ENCODE results near the gene PKP1.

PKP1 gene

GRCh38 chr1:201276891-201277290 lies 6.4 kb upstream of the PKP1 start:
- Histone ChIP-seq H3K18ac (ENCODE audit: low read depth in 1 of 2, low read length in 2 of 2) (no peak overlapping the region), H3K4ac (ENCODE audit: low read depth in 1 of 2, low read length in 2 of 2) (no peak overlapping the region), H3K36me3 (ENCODE audit: control insufficient read depth in 1 of 2, insufficient read depth in 2 of 2, low read depth in 1 of 2, low read length in 2 of 2) (no peaks in the 10 kb centered on the region), H3K4me3 (ENCODE audit: insufficient read depth in 1 of 2, low read depth in 1 of 2, low read length in 2 of 2) (no peak overlapping the region), H3K14ac (ENCODE audit: low read length in 2 of 2) (no peak overlapping the region), H2AFZ (ENCODE audit: low read depth, low read length) (no peak overlapping the region), H2BK120ac (ENCODE audit: low read depth, low read length) (no peak overlapping the region), H3K4me2 (ENCODE audit: low read length, poor library complexity, severe bottlenecking) (no peak overlapping the region), H2BK5ac (ENCODE audit: low read depth, low read length, poor library complexity, severe bottlenecking) (no peak overlapping the region), H3K27ac (ENCODE audit: low read length, poor library complexity, severe bottlenecking) (no peak overlapping the region), H2BK15ac (ENCODE audit: low read depth, poor library complexity, severe bottlenecking) (no peak overlapping the region), H3K27me3 (ENCODE audit: control insufficient read depth in 1 of 2, insufficient read depth in 1 of 2, low read length in 2 of 2) (peaks cover 6 to 22% of the 10 kb centered on the region in 2 experiments), H2BK12ac (ENCODE audit: low read length in 2 of 2) (no peak overlapping the region), H3K23ac (ENCODE audit: low read length in 2 of 2) (no peak overlapping the region), H4K8ac (ENCODE audit: low read length) (no peak overlapping the region), H4K91ac (ENCODE audit: low read length) (no peak overlapping the region), H3K4me1 (ENCODE audit: control insufficient read depth, insufficient read depth, low read depth, low read length) (peaks cover 9% of the 10 kb centered on the region), H2AK5ac (ENCODE audit: low read length, severe bottlenecking) (no peak overlapping the region), H3K9ac (ENCODE audit: low read length) (no peak overlapping the region), H3K79me1 (replicated peaks; ENCODE audit: low read length, poor library complexity, severe bottlenecking) (no peaks in the 10 kb centered on the region), H3K9me3 (ENCODE audit: control insufficient read depth, low read length) (no peaks in the 10 kb centered on the region)
- 33% methylated on average over 4 of the region's 6 CpGs for WGBS
- no peak for DNase-seq

DNA sequence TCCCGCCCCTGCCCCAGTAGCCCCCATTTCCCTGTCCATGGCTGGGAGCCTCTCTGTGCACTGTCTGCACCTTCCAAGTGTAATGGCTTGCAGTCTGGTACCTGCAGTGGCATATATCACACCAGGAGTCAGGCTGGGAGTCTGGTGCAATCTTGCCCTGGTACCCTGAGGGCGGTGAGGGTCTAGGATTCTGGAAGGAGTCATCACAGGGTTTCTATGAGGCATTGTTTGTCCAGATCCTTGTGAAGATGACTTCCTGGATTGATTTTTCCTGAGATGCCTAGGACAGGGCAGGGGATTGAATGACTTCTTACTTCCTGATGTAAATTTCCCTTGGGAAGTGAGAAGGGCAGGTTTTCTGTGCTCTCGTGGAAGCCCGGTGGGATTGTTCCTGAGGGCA lies 5.9 kb upstream of the PKP1 start:
- Histone ChIP-seq H3K27me3 (ENCODE audit: control insufficient read depth in 1 of 2, insufficient read depth in 1 of 2, low read length in 2 of 2) (peaks cover 6 to 27% of the 10 kb centered on the region in 2 experiments), H2AFZ (ENCODE audit: low read depth, low read length) (no peak overlapping the region), H2BK120ac (ENCODE audit: low read depth, low read length) (no peak overlapping the region), H3K79me1 (replicated peaks; ENCODE audit: low read length, poor library complexity, severe bottlenecking) (no peaks in the 10 kb centered on the region), H3K36me3 (ENCODE audit: control insufficient read depth in 1 of 2, insufficient read depth in 2 of 2, low read depth in 1 of 2, low read length in 2 of 2) (no peaks in the 10 kb centered on the region), H3K4me1 (ENCODE audit: control insufficient read depth, insufficient read depth, low read depth, low read length) (peaks cover 9% of the 10 kb centered on the region), H2BK12ac (ENCODE audit: low read length in 2 of 2) (no peak overlapping the region), H2AK5ac (ENCODE audit: low read length, severe bottlenecking) (no peak overlapping the region), H3K23ac (ENCODE audit: low read length in 2 of 2) (no peak overlapping the region), H4K8ac (ENCODE audit: low read length) (no peak overlapping the region), H3K4me2 (ENCODE audit: low read length, poor library complexity, severe bottlenecking) (no peak overlapping the region), H3K4ac (ENCODE audit: low read depth in 1 of 2, low read length in 2 of 2) (no peak overlapping the region), H3K14ac (ENCODE audit: low read length in 2 of 2) (no peak overlapping the region), H3K18ac (ENCODE audit: low read depth in 1 of 2, low read length in 2 of 2) (no peak overlapping the region), H3K9me3 (ENCODE audit: control insufficient read depth, low read length) (no peaks in the 10 kb centered on the region), H3K4me3 (ENCODE audit: insufficient read depth in 1 of 2, low read depth in 1 of 2, low read length in 2 of 2) (no peak overlapping the region), H3K9ac (ENCODE audit: low read length) (no peak overlapping the region), H2BK5ac (ENCODE audit: low read depth, low read length, poor library complexity, severe bottlenecking) (peak overlapping the region; percentile 14), H2BK15ac (ENCODE audit: low read depth, poor library complexity, severe bottlenecking) (no peak overlapping the region), H4K91ac (ENCODE audit: low read length) (no peak overlapping the region), H3K27ac (ENCODE audit: low read length, poor library complexity, severe bottlenecking) (no peak overlapping the region)
- 84% methylated on average over 4 of the region's 4 CpGs for WGBS
- no peak for DNase-seq

DNA sequence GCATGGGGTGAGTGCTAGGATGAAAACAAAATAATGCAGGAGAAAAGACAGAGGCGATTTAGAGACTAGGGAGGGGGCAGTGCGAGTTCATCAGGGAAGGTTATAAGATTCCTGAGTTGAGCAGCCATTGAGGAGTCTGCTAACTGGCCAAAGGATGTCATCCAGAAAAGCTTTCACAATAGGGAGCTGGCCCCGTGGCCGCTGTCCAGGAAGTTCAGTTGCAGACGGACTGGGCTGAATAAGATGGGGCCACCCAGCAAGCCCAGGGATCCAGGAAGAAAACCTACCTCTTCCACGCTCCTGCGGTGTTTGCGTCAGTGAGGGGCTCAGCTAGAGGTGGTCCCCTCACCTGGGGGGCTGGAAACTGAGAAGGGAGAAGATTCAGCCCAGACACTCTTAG lies 4.0 kb upstream of the PKP1 start:
- Histone ChIP-seq H3K4me3 (ENCODE audit: insufficient read depth in 1 of 2, low read depth in 1 of 2, low read length in 2 of 2) (no peak overlapping the region), H3K79me1 (replicated peaks; ENCODE audit: low read length, poor library complexity, severe bottlenecking) (no peaks in the 10 kb centered on the region), H3K23ac (ENCODE audit: low read length in 2 of 2) (no peak overlapping the region), H3K4ac (ENCODE audit: low read depth in 1 of 2, low read length in 2 of 2) (no peak overlapping the region), H2AK5ac (ENCODE audit: low read length, severe bottlenecking) (no peak overlapping the region), H3K27ac (ENCODE audit: low read length, poor library complexity, severe bottlenecking) (no peak overlapping the region), H3K18ac (ENCODE audit: low read depth in 1 of 2, low read length in 2 of 2) (no peak overlapping the region), H2BK15ac (ENCODE audit: low read depth, poor library complexity, severe bottlenecking) (no peak overlapping the region), H3K4me1 (ENCODE audit: control insufficient read depth, insufficient read depth, low read depth, low read length) (peaks cover 15% of the 10 kb centered on the region), H2BK120ac (ENCODE audit: low read depth, low read length) (no peak overlapping the region), H2BK12ac (ENCODE audit: low read length in 2 of 2) (no peak overlapping the region), H3K36me3 (ENCODE audit: control insufficient read depth in 1 of 2, insufficient read depth in 2 of 2, low read depth in 1 of 2, low read length in 2 of 2) (no peaks in the 10 kb centered on the region), H3K27me3 (ENCODE audit: control insufficient read depth in 1 of 2, insufficient read depth in 1 of 2, low read length in 2 of 2) (peaks cover 17 to 46% of the 10 kb centered on the region in 2 experiments), H3K4me2 (ENCODE audit: low read length, poor library complexity, severe bottlenecking) (no peak overlapping the region), H3K9ac (ENCODE audit: low read length) (no peak overlapping the region), H2AFZ (ENCODE audit: low read depth, low read length) (no peak overlapping the region), H3K14ac (ENCODE audit: low read length in 2 of 2) (no peak overlapping the region), H2BK5ac (ENCODE audit: low read depth, low read length, poor library complexity, severe bottlenecking) (no peak overlapping the region), H3K9me3 (ENCODE audit: control insufficient read depth, low read length) (no peaks in the 10 kb centered on the region), H4K91ac (ENCODE audit: low read length) (no peak overlapping the region), H4K8ac (ENCODE audit: low read length) (no peak overlapping the region)
- WGBS, result 77% methylated on average over 5 of the region's 8 CpGs
- no peak for DNase-seq

- Histone ChIP-seq H3K4me3 (ENCODE audit: insufficient read depth in 1 of 2, low read depth in 1 of 2, low read length in 2 of 2) (no peak overlapping the region), H3K9me3 (ENCODE audit: control insufficient read depth, low read length) (no peaks in the 10 kb centered on the region), H3K27me3 (ENCODE audit: control insufficient read depth in 1 of 2, insufficient read depth in 1 of 2, low read length in 2 of 2) (peaks cover 27 to 62% of the 10 kb centered on the region in 2 experiments), H3K36me3 (ENCODE audit: control insufficient read depth in 1 of 2, insufficient read depth in 2 of 2, low read depth in 1 of 2, low read length in 2 of 2) (no peaks in the 10 kb centered on the region), H3K4me2 (ENCODE audit: low read length, poor library complexity, severe bottlenecking) (no peak overlapping the region), H2AFZ (ENCODE audit: low read depth, low read length) (no peak overlapping the region), H4K8ac (ENCODE audit: low read length) (no peak overlapping the region), H2AK5ac (ENCODE audit: low read length, severe bottlenecking) (no peak overlapping the region), H2BK15ac (ENCODE audit: low read depth, poor library complexity, severe bottlenecking) (no peak overlapping the region), H3K9ac (ENCODE audit: low read length) (no peak overlapping the region), H3K79me1 (replicated peaks; ENCODE audit: low read length, poor library complexity, severe bottlenecking) (no peaks in the 10 kb centered on the region), H2BK5ac (ENCODE audit: low read depth, low read length, poor library complexity, severe bottlenecking) (no peak overlapping the region), H2BK120ac (ENCODE audit: low read depth, low read length) (no peak overlapping the region), H2BK12ac (ENCODE audit: low read length in 2 of 2) (no peak overlapping the region), H3K27ac (ENCODE audit: low read length, poor library complexity, severe bottlenecking) (no peak overlapping the region), H3K4me1 (ENCODE audit: control insufficient read depth, insufficient read depth, low read depth, low read length) (peaks cover 10% of the 10 kb centered on the region), H3K14ac (ENCODE audit: low read length in 2 of 2) (no peak overlapping the region), H4K91ac (ENCODE audit: low read length) (no peak overlapping the region), H3K18ac (ENCODE audit: low read depth in 1 of 2, low read length in 2 of 2) (no peak overlapping the region), H3K23ac (ENCODE audit: low read length in 2 of 2) (no peak overlapping the region), H3K4ac (ENCODE audit: low read depth in 1 of 2, low read length in 2 of 2) (no peak overlapping the region)
- 73% methylated on average over 4 of the region's 5 CpGs for WGBS
- DNase-seq, result no peak
Measured at GRCh38 chr1:201280884-201281283, 2.4 kb upstream of the PKP1 start.
